Rectal smooth muscle tissue (tissue), 1 donor: Measurements from ENCODE around the gene DNAH11.

ENCODE experiments used
- H3K27ac ChIP-seq: one replicate; pipeline ENCODE4 v1.7.0; 2013; ENCODE audit warnings: low read depth, low read length, inconsistent platforms
- H3K27me3 ChIP-seq: one replicate; pipeline ENCODE4 v1.7.0; 2013; ENCODE audit warnings: low read length; ENCODE audit not compliant: control insufficient read depth, insufficient read depth
- H3K36me3 ChIP-seq: one replicate; pipeline ENCODE4 v1.7.0; 2013; ENCODE audit warnings: low read length; ENCODE audit not compliant: control insufficient read depth, insufficient read depth
- H3K4me1 ChIP-seq: one replicate; pipeline ENCODE4 v1.7.0; 2013; ENCODE audit warnings: low read length; ENCODE audit not compliant: control insufficient read depth, insufficient read depth
- H3K4me3 ChIP-seq: one replicate; pipeline ENCODE4 v1.7.0; 2013; ENCODE audit warnings: low read length
- H3K9ac ChIP-seq: one replicate; pipeline ENCODE4 v1.7.0; 2013; ENCODE audit warnings: low read length

The DNAH11 gene, protein sequence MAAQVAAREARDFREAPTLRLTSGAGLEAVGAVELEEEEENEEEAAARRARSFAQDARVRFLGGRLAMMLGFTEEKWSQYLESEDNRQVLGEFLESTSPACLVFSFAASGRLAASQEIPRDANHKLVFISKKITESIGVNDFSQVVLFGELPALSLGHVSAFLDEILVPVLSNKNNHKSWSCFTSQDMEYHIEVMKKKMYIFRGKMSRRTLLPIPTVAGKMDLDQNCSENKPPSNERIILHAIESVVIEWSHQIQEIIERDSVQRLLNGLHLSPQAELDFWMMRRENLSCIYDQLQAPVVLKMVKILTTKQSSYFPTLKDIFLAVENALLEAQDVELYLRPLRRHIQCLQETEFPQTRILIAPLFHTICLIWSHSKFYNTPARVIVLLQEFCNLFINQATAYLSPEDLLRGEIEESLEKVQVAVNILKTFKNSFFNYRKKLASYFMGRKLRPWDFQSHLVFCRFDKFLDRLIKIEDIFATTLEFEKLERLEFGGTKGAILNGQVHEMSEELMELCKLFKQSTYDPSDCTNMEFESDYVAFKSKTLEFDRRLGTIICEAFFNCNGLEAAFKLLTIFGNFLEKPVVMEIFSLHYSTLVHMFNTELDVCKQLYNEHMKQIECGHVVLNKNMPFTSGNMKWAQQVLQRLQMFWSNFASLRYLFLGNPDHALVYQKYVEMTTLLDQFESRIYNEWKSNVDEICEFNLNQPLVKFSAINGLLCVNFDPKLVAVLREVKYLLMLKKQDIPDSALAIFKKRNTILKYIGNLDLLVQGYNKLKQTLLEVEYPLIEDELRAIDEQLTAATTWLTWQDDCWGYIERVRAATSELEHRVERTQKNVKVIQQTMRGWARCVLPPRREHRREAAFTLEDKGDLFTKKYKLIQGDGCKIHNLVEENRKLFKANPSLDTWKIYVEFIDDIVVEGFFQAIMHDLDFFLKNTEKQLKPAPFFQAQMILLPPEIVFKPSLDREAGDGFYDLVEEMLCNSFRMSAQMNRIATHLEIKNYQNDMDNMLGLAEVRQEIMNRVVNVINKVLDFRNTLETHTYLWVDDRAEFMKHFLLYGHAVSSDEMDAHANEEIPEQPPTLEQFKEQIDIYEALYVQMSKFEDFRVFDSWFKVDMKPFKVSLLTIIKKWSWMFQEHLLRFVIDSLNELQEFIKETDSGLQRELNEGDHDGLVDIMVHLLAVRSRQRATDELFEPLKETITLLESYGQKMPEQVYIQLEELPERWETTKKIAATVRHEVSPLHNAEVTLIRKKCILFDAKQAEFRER (N-terminal part only)

DNA sequence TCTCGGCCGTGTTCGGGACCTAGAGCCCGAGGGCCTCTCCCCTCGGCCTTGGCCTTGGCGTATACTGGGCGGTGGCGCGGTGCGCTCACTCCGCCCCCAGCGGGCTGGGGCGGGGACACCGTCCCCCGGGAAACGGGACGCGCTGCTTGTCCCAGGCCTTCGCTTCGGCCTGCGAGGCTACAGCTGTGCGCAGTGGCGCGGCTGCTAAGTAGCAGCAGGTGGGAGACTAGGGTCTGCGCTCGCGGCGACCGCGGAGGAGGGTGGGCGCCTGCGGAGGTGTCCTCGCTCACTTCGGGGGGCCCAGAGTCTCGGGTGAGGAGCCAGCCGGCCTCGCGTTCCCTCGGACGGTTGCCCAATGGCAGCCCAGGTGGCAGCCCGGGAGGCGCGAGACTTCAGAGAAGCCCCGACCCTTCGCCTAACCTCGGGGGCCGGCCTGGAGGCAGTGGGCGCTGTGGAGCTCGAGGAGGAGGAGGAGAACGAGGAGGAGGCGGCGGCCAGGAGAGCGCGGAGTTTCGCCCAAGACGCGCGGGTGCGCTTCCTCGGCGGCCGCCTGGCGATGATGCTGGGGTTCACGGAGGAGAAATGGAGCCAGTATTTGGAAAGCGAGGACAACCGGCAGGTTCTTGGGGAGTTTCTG, at the start of gene DNAH11:
TSS of gene DNAH11 (plus strand) at position 149 of the 637 bp plus-strand sequence. CDS start at position 356, 207 bp downstream.
- no peaks in the 10 kb centered on the region for H3K36me3 ChIP-seq
- H3K27ac ChIP-seq = no peak within 1 kb of the TSS
- peaks cover 7% of the 10 kb centered on the region for H3K27me3 ChIP-seq
- H3K4me1 ChIP-seq = no peaks in the 10 kb centered on the region
- H3K9ac ChIP-seq = no peak within 1 kb of the TSS
- H3K4me3 ChIP-seq = peak within 1 kb of the TSS; percentile 57

DNA sequence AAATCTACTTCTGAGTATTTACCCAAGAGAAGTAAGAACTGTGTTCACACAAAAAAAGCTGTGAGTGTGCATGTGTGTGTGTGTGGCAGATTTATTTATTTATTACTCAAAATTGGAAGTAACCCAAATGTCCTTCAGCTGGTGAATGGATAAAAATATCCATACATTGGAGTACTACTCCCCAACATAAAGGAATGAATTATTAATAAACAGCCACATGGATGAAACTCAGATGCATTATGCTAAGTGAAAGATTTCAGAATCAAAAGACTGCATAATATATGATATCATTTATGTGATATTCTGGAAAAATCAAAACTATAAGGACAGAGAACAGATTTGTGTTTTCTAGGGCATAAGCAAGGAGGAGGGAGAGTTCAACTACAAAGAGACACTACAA, 47.1 kb upstream of the DNAH11 start:
- H3K9ac ChIP-seq = no peak overlapping the region
- H3K4me3 ChIP-seq = no peak overlapping the region
- H3K4me1 ChIP-seq = no peaks in the 10 kb centered on the region
- no peak overlapping the region for H3K27ac ChIP-seq
- no peaks in the 10 kb centered on the region for H3K27me3 ChIP-seq
- no peaks in the 10 kb centered on the region for H3K36me3 ChIP-seq

DNA sequence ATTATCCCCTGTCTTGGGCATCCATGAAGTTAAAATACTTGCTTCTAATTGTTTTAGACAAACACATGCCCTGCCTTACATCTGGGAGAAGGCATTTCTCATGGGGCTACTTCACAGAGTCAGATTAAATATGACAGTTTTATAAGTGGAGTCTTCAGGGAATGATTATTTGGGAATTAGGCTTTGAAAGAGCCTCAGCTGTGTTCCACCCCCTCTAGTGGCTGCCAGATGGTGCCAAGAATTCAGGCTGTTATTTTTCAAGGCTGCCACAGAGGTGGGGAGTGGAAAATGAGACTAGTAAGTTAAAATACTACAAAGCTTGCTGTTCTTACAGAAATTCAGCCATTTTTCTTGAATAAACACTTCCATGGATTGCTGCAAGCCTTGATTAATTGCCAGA, 45.8 kb upstream of the DNAH11 start:
- H3K9ac ChIP-seq = no peak overlapping the region
- H3K4me1 ChIP-seq = no peaks in the 10 kb centered on the region
- H3K27me3 ChIP-seq = no peaks in the 10 kb centered on the region
- H3K27ac ChIP-seq = no peak overlapping the region
- no peaks in the 10 kb centered on the region for H3K36me3 ChIP-seq
- H3K4me3 ChIP-seq = no peak overlapping the region

DNA sequence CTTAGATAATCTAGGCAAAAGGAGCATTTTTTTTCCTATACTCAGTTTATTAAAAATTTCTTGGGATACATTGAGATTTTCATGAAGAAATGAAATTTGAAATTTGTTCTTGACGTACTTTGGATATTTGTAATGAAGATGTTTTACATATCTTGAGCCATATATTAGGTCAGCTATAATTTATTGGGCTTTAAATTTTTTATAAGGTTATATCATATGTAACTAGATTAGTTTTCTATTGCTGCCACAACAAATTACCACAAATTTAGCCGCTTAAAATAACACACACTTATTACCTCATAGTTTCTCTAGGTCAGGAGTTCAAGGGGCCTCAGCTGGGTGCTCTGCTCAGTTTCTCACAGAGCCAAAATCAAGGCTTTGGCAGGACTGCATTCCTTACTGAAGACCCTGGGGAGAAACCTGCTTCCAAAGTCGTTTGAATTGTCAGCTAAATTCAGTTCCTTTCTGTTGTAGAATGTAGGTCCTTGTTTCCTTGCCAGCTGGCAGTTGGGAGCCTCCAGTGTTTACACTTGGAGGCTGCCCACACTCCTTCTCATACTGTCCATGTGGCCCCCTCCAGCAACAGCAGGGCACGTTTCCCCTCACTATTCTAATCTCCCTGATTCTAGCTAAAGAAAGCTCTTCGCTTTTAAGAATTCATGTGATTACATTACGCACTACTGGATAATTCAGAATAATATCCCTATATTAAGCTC, 42.6 kb upstream of the DNAH11 start:
- Histone ChIP-seq H3K27ac (no peak overlapping the region), H3K36me3 (no peaks in the 10 kb centered on the region), H3K4me1 (no peaks in the 10 kb centered on the region), H3K27me3 (no peaks in the 10 kb centered on the region), H3K9ac (no peak overlapping the region), H3K4me3 (no peak overlapping the region)

DNA sequence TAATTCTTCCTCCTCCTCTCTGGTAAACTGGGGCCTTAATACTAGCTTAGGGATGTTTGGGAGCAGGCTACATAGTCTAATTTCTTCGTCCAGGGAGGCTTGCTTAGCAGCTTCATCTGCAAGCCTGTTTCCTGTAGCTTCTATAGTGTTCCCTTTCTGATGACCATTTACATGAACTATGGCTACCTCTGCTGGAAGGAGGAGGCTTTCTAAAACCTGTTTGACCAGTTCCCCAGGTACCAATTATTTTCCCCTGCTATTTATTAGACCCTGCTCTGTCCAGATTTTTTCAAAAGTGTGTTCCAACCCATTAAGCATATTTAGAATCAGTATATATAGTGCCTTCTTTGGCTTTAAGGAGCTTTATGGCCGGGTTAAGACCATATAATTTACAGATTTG, 38.8 kb upstream of the DNAH11 start:
- H3K4me1 ChIP-seq = no peaks in the 10 kb centered on the region
- no peak overlapping the region for H3K27ac ChIP-seq
- no peaks in the 10 kb centered on the region for H3K27me3 ChIP-seq
- no peaks in the 10 kb centered on the region for H3K36me3 ChIP-seq
- no peak overlapping the region for H3K4me3 ChIP-seq
- H3K9ac ChIP-seq = no peak overlapping the region

DNA sequence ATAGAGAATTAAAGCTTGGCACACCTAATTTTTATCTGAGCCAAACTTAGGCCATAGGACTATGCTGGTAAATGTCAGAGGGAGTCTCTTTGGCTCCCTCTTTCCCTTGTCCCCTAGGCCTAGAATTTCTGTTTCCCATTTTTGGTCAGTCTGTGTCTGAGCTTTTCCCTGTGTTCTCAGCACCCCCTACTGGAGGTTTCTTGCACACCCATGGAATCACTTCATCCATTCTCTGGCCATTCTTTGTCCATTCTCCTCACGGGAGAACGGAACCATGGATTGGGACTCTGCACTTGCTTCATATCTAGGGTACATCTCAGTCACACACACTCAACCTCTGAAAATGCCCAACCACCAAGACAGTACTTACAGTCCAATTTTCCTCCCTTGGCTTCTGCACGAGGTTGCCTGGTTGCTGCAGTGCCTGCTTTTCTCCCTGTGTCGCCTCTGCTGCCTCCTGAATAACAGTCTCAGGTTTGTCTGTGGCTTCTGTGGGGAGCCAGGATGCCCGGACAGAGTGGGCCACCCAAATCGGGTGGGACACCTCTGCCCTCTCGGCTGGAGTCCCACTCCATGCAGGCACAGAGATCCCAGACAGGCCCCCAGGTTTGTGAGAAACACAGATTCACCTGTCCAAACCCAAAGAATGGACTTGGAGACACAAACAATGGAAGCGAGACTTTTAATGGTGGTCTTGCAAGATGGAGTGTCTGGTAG, 35.1 kb upstream of the DNAH11 start:
- H3K4me1 ChIP-seq = no peaks in the 10 kb centered on the region
- no peaks in the 10 kb centered on the region for H3K36me3 ChIP-seq
- H3K27me3 ChIP-seq = no peaks in the 10 kb centered on the region
- H3K27ac ChIP-seq = no peak overlapping the region
- no peak overlapping the region for H3K4me3 ChIP-seq
- H3K9ac ChIP-seq = no peak overlapping the region

DNA sequence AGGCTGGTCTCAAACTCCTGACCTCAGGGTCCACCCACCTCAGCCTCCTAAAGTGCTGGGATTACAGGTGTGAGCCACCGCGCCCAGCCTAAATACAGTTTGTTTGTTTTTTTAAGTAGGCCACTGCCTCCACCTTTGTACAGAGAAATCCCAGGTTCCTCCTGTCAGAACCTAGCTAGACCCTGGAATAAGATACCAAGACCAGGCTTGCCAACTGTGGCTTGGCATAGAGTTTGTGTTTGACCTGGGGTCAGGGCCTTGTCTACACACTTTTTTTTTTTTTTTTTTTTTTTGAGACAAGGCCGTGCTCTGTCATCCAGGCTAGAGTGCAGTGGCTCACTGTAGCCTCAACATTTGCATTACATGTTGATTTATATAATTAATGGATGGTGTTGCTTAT, 34.3 kb upstream of the DNAH11 start:
- Histone ChIP-seq H3K9ac (no peak overlapping the region), H3K4me3 (no peak overlapping the region), H3K27ac (no peak overlapping the region), H3K36me3 (no peaks in the 10 kb centered on the region), H3K27me3 (no peaks in the 10 kb centered on the region), H3K4me1 (no peaks in the 10 kb centered on the region)

DNA sequence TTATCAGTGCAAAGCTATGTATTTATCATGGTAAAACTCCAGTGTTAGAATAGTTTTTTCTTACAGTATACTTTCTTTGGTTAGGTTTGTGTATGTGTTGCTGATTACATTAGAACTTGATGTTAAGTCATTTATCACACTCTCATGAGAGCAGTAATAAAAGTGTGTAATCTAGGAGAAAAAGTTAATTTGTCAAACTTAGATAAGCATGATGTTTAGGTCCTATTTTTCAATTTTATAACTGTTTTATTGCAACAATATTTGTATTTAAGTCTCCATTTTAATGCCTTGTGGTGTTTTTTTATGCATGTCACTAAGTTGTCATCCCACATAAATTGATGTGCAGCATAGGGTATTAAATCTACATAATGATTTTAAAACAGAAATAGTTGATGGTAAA, 28.8 kb upstream of the DNAH11 start:
- Histone ChIP-seq H3K27ac (no peak overlapping the region), H3K4me3 (no peak overlapping the region), H3K9ac (no peak overlapping the region), H3K4me1 (no peaks in the 10 kb centered on the region), H3K36me3 (no peaks in the 10 kb centered on the region), H3K27me3 (no peaks in the 10 kb centered on the region)

DNA sequence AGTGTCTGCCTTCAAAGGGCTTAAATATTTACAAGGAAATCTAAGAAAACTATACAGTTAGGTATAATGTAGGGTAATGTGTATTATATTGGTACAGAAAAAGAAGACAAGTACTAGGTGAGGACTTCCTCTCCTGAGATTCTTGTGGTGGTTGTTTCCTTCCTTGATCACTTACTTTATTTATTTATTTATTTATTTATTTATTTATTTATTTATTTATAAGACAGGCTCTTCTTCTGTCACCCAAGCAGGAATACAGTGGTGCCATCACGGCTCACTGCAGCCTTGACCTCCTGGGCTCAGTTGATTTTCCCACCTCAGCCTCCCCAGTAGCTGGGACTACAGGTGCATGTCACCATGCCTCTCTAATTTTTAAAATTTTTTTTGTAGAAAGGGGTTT, 18.2 kb upstream of the DNAH11 start:
- H3K27me3 ChIP-seq = no peaks in the 10 kb centered on the region
- H3K4me1 ChIP-seq = no peaks in the 10 kb centered on the region
- H3K4me3 ChIP-seq = no peak overlapping the region

DNA sequence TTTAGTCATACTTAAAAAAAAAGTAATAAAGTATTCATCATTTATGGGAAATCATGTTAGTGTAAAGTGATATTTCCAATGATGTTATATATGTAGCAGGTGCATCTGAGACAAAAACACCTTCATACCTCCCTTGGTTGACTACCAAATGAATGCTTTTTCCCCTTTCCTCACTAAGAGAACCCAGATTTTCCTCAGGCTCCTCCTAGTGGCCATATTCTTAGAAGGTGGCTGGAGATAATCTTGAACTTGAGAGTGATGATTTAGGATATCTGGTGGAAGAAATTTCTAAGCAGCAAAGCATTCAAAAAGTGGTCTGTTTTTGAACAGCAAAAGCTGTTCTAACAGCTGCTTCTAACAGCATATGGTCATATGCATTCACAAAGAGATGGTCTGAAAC, 16.8 kb upstream of the DNAH11 start:
- Histone ChIP-seq H3K27me3 (no peaks in the 10 kb centered on the region), H3K9ac (no peak overlapping the region), H3K36me3 (no peaks in the 10 kb centered on the region), H3K27ac (no peak overlapping the region), H3K4me1 (no peaks in the 10 kb centered on the region), H3K4me3 (no peak overlapping the region)

More for the DNA sequence above, 18.2 kb upstream of the DNAH11 start:
- Histone ChIP-seq H3K9ac (no peak overlapping the region), H3K36me3 (no peaks in the 10 kb centered on the region), H3K27ac (no peak overlapping the region)

DNA sequence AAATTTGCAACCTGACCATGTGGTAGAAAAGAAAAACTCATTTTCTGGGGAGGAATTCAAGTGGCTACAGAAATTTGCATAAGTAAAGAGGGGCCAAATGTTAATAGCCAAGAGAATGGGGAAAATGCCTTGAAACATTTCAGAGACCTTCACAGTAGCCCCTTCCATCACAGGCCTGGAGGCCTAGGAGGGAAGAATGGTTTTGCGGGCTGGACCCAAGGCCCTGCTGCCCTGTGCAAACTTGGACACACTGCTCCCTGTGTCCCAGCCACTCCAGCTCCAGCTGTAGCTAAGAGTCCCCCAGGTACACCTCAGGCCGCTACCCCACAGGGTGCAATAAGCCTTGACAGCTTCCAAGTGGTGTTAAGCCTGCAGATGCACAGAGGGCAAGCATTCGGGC, 16.4 kb upstream of the DNAH11 start:
- H3K9ac ChIP-seq = no peak overlapping the region
- H3K4me3 ChIP-seq = no peak overlapping the region
- no peaks in the 10 kb centered on the region for H3K4me1 ChIP-seq
- no peaks in the 10 kb centered on the region for H3K36me3 ChIP-seq
- no peak overlapping the region for H3K27ac ChIP-seq
- no peaks in the 10 kb centered on the region for H3K27me3 ChIP-seq
